NCI-H2171 treated with DMSO at 0.1 percent for 48 hours (cell line): Measurements from ENCODE around the gene BCDIN3D.
A peak's percentile ranks its signal among the peaks of the same experiment; 100 is the strongest.
"Not testable (repeated sequence)": the region's sequence is repeated elsewhere in the genome, so short reads cannot be mapped to it uniquely, and the experiment has no call there.

Source experiments
- DNase-seq: peaks from one replicate; lab custom pipeline; 2025; lab: John Stamatoyannopoulos, UW

BCDIN3D gene

DNA sequence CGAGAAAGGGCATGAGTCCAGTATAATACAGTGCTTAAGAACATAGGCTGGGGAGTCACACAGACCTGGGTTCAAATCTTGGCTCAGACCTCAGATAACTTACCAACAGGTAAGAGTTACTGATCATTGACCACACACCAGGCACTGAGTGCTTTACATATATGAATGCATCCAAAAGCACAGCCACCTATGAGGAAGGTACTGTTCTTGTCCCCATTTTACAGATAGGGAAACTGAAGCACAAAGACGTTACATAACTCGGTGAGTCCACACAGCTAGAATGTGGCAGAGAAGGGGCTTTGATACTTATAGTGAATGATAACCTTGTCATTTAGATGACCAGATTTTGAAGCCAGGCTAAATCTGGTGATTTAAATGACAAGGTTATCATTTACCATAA is 33.2 kb upstream of the BCDIN3D start:
- no peak for DNase-seq

DNA sequence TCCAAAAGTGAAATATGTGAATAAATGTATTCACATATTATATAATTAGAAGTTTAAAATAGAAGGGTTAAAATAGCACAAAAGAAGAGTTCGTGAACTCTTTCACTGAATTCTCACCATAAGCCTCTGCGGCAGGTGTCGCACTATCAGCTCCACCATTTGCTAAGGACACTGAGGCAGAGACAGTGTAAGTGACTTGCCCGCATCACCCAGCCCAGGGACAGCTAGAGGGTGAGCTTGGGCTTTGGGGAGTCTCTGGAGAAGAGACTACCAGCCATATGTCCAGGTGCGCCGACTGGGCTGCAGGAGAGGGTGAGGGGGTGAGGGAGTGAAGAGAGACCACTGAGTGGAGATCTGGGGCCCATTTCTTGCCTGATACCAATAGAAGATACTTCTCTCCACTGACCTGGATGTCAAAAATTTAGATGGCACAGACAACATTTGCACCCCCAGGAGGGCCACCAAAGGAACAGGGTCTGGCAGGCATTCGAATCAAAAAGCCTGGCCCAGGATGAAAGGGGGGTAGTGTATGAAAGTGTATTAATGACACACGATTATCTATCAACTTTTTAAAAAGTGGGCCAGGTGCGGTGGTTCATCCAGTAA is 32.3 kb upstream of the BCDIN3D start:
- DNase-seq: no peak

DNA sequence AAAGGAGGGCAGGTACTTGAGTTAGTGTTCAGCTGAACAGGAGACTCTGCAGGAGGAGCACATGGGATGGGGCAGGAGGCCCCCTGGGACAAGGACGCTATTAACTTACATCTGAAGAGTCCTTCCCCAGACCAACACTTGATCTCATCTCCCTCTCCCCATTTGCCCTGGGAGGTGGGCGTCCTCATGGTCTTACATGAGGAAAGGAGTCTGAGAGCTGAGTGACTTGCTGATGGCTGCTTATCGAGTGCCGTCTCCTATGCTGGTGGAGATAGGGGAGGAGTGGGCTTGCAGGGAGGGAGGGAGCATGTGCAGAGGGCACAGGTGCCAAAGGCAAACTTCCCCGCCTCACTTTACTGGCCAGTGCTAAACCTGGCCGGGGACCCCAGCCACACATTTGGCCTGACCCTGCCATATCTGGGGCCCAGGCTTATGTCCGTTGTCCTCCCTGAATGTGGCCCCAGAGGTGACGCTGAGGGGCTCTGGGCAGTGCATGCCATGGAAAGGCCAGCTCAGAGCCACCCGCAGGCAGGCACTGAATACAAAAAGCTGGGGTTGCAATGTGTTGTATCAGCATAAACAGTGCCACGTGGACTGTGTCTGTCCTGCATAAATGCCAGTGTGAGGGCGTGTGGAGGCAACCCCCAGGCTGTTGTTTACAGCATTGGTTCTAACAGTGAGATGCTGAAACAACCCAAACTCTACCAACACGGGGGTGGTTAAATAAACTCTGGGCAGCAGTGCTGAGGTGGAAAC is 31.4 kb upstream of the BCDIN3D start:
- DNase-seq: no peak

- DNase-seq: no peak
Measured at GRCh38 chr12:49873361-49873934, 30.5 kb upstream of the BCDIN3D start.

GRCh38 chr12:49872781-49873181 is 29.9 kb upstream of the BCDIN3D start:
- DNase-seq: no peak

DNA sequence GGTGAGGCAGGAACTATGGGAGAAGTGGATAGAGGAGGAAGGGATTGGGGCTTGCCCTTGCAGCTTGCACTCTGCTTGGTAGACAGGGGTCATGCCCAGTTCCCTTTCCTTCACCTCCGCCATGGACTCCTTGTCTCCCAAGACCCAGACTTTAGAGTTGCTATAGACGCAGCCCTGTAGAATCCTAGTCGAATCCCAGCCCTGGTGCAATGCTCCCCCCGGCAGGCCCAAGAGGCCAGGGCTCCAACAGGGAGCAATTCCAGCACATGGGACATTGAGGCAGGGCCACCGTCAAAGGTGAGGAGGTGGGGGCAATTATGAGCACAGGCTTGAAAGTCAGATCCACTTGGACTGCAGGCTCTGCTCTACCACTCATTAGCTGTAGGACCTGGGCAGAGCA is 29.5 kb upstream of the BCDIN3D start:
- DNase-seq: no peak

GRCh38 chr12:49871811-49872251 is 28.9 kb upstream of the BCDIN3D start:
- DNase-seq: not testable (repeated sequence)

GRCh38 chr12:49871263-49871561 is 28.3 kb upstream of the BCDIN3D start:
- no peak for DNase-seq

- no peak for DNase-seq
Measured at GRCh38 chr12:49870501-49871262, 27.8 kb upstream of the BCDIN3D start.

DNA sequence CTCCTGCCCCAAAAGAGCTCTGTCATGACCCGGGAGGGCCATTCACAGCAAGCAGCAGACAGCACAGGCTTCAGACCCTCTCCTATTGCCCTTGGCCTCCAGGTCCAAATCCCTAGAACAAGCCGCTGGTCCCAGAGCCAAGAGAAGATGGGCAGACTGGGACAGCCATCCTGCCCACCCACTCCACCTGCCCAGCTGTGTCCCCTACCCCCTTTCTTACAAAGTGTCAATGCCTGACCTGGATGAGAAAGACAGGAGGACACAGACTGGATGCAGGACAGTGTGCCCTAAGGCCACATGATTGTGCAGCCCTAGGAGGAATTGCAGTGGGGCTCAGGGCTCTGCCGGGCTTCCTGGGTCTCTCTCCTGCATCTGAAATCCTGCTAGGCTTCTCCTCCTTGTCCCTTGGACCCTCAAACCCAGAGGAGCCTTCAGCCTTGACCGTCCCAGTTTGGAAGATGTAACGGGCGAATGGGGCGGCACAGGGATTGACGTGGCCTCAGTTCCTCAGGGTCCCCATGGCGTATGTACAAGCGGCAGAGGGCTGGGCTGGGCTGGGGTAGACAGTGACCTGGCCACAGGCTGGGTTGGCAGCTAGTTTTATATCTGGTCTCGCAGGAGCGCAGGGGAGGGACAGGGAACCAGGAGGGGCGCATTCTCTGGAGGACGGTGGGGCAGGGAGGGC is 27.1 kb upstream of the BCDIN3D start:
- no peak for DNase-seq

DNA sequence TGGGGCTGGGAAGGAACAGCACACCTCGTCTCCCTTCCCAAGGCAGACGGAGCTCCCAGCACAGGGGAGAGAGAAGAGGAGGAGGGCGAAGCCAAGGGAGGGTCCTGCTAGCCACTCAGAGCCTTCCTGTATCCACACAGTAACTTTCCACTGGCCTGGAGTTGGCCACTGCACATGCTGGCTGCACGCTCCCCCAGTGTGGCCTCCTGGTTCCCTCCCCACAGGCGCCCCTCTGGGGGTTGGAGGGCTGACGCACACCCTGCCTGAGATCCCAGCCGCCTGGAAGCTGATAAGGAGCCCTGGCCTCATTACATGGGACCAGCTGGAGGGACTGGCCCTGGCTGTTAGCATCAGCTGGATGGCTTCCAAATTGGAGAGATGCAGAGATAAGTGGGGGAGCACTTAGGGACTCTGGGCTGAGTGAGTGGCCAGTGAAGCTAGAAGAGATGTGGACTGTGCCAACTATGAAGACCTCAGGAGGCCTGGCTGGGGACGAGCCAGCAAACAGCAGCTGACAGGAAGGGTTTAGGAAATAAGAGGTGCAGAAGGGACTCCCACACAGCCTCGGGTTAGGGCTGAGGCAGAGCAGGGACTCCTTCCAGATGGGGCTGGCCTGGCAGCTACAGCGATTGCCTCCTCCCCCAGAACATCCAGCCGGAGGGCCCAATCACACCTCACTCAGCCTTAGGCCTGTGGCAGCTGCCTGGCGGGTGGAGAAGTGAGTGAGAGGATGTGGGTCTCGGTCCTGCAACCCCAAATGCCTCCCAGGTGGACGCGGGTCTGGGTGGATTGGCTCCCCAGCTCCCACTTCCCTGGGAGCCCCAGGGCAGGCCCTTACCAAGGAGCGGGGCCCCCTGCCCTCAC is 26.3 kb upstream of the BCDIN3D start:
- DNase-seq: peak; percentile 99

DNA sequence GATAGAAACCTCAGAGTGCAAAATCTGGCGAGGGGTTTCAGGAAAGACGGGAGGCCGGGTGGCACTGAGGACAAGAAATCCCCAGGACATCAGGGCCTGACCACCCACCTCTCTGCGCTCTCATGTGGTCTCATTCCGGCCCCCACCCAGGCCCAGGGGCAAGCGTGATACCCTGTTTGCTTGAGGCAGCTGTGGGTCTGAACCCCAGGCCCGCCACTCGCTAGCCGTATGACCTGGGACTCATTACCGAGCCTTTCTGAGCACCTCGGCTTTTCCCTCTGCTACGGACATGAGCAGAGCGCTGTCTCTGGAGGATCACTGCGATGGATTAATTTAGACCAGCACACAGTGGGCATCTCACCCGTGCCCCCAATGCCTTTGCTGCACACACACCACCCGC is 25.5 kb upstream of the BCDIN3D start:
- DNase-seq: no peak

DNA sequence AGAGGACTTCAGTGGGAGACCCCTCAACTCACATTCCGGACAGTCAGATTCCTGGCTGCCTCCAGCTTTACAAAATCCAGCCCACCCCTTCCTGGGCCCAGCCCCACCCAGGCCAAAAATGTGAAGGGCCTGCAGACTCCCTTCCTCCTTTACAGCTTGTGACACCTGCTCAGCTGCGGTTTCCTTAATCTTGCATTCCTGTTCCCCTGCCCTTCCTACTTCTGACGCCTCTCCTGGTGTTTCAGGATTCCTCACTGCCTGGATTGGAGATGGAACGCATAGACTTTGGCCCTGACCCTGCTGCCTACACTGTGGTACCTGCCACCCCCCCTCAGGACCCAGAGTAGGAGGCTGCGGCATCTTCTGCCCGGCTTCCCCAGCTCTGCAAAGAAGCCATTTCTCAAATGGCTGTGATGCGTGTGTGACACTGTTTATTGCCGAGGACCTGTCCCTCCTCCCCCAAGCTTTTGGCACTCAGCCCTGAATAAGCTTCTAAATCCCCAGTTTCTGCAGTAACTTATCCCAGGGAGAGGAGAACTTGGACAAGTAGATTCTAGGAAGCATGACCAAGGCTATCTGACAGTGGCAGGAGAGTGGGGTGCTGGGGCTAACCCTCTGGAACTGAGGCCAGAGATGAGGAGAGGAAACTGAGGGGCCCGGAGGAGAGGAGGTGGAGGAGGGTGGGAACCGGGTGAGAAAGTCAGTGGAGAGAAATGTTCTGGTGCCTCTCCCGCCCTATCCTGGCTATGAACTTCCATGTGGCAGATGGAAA is 24.9 kb upstream of the BCDIN3D start:
- no peak for DNase-seq

- peak; percentile 75 for DNase-seq
Measured at GRCh38 chr12:49866859-49867569, 24.1 kb upstream of the BCDIN3D start.

GRCh38 chr12:49865782-49866135 is 22.9 kb upstream of the BCDIN3D start:
- DNase-seq: no peak

GRCh38 chr12:49865109-49865781 is 22.3 kb upstream of the BCDIN3D start:
- DNase-seq: no peak

DNA sequence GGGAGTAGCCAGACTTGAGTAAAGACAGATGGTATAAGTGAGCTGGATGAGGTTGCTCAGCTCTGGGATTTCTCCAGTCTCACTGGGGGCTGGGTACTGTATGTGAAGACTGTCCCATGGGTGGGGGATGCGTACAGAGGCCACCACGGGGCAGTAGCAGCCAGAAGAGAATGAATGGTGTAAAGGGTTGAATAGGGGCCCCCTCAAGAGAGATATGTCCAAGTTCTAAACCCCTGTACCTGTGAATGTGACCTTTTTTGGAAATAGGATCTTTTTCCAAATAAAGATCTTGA is 21.8 kb upstream of the BCDIN3D start:
- DNase-seq: peak; percentile 78

DNA sequence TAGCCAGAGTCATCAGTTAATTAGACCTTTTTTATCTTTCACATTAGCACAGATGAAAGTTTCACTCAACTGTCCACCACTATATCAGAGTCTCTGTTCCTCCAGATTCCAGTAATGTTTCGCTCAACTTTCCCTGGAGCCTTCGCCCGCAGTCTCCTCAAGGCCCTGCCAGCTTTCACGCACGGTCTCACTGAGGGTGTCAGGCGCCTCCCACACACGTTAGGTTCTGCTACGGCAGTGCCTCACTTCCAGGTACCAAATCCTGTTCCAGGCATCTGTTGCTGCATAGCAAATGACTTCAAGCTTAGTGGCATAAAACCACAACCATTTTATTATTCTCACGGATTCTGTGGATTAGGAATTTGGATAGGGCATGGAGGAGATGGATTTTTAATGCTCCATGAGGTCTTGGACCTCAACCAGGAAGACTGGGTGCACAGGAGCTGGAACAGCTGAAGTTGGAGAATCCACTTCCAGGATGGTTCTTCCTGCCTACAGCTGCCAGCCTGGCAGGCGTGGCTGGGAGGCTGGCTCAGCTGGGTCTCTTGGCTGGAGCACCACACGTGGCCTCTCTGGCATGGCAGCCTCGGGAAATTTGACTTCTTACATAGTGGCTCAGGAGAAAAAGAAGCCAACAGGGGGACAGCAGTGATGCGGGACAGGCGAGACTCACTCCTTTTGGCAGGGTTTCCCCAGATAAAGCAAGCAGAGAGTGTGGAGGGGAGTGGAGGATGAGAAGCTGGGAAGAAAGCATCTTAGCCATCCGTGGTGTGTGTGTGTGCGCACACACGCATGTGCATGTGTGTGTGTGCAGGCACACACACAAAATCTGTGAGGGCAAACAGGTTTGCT is 21.3 kb upstream of the BCDIN3D start:
- DNase-seq: peak; percentile 49

GRCh38 chr12:49860921-49861320 is 18.0 kb upstream of the BCDIN3D start:
- DNase-seq: not testable (repeated sequence)
